ENCODE measurements around the gene KLF13.

KLF13 gene

GRCh38 chr15:31300208-31300661 is 26.4 kb upstream of the KLF13 start:
- DNase-seq (ENCODE audit: low spot score): no peak

- DNase-seq (ENCODE audit: low spot score): no peak
Observed at GRCh38 chr15:31300981-31301672, 25.5 kb upstream of the KLF13 start.

- DNase-seq (ENCODE audit: low spot score): no peak
Observed at GRCh38 chr15:31301673-31301990, 25.0 kb upstream of the KLF13 start.

GRCh38 chr15:31302029-31302657 is 24.5 kb upstream of the KLF13 start:
- DNase-seq (ENCODE audit: low spot score): no peak

GRCh38 chr15:31302778-31303725 is 23.6 kb upstream of the KLF13 start:
- no peak for DNase-seq (ENCODE audit: low spot score)

- no peak for DNase-seq (ENCODE audit: low spot score)
Observed at GRCh38 chr15:31303726-31304648, 22.6 kb upstream of the KLF13 start.

GRCh38 chr15:31304751-31305365 is 21.8 kb upstream of the KLF13 start:
- no peak for DNase-seq (ENCODE audit: low spot score)

GRCh38 chr15:31305375-31305774 is 21.3 kb upstream of the KLF13 start:
- no peak for DNase-seq (ENCODE audit: low spot score)

- no peak for DNase-seq (ENCODE audit: low spot score)
Observed at GRCh38 chr15:31305796-31306425, 20.7 kb upstream of the KLF13 start.

GRCh38 chr15:31306426-31307269 is 20.0 kb upstream of the KLF13 start:
- no peak for DNase-seq (ENCODE audit: low spot score)

- DNase-seq (ENCODE audit: low spot score): no peak
Observed at GRCh38 chr15:31307270-31308184, 19.1 kb upstream of the KLF13 start.

- no peak for DNase-seq (ENCODE audit: low spot score)
Observed at GRCh38 chr15:31308185-31308639, 18.4 kb upstream of the KLF13 start.

- DNase-seq (ENCODE audit: low spot score): no peak
Observed at GRCh38 chr15:31309893-31310606, 16.6 kb upstream of the KLF13 start.

GRCh38 chr15:31311735-31312619 is 14.7 kb upstream of the KLF13 start:
- no peak for DNase-seq (ENCODE audit: low spot score)

- DNase-seq (ENCODE audit: low spot score): no peak
Observed at GRCh38 chr15:31313223-31313622, 13.4 kb upstream of the KLF13 start.

GRCh38 chr15:31314380-31314779 is 12.3 kb upstream of the KLF13 start:
- no peak for DNase-seq (ENCODE audit: low spot score)
